Fibroblast of skin of scalp (primary cell): ENCODE data around the gene ARHGEF7.

Experiments
- DNase-seq: peaks from one replicate; pipeline ENCODE4 v3.0.0-alpha.2; 2013

The ARHGEF7 gene

GRCh38 chr13:111327730-111328573 lies 212.8 kb downstream of the ARHGEF7 start:
- no peak for DNase-seq

- DNase-seq, result no peak
Observed at GRCh38 chr13:111328574-111329410, 213.7 kb downstream of the ARHGEF7 start.

GRCh38 chr13:111329641-111330040 lies 214.5 kb downstream of the ARHGEF7 start:
- DNase-seq, result no peak

- peak; percentile 6 for DNase-seq
Observed at GRCh38 chr13:111330066-111330610, 215.0 kb downstream of the ARHGEF7 start.

- no peak for DNase-seq
Observed at GRCh38 chr13:111335298-111335697, 220.2 kb downstream of the ARHGEF7 start.

- DNase-seq, result peak; percentile 5
Observed at GRCh38 chr13:111336666-111337065, 221.6 kb downstream of the ARHGEF7 start.

- DNase-seq, result peak; percentile 82
Observed at GRCh38 chr13:111337206-111337605, 222.1 kb downstream of the ARHGEF7 start.

- no peak for DNase-seq
Observed at GRCh38 chr13:111337741-111338140, 222.6 kb downstream of the ARHGEF7 start.

GRCh38 chr13:111338841-111339240 lies 223.7 kb downstream of the ARHGEF7 start:
- no peak for DNase-seq

- no peak for DNase-seq
Observed at GRCh38 chr13:111339366-111340143, 224.4 kb downstream of the ARHGEF7 start.

- DNase-seq, result no peak
Observed at GRCh38 chr13:111341886-111342285, 226.8 kb downstream of the ARHGEF7 start.

- DNase-seq, result no peak
Observed at GRCh38 chr13:111342721-111343120, 227.6 kb downstream of the ARHGEF7 start.

- DNase-seq, result no peak
Observed at GRCh38 chr13:111343186-111343805, 228.2 kb downstream of the ARHGEF7 start.

GRCh38 chr13:111344471-111345191 lies 229.5 kb downstream of the ARHGEF7 start:
- peak; percentile 42 for DNase-seq

GRCh38 chr13:111345682-111346081 lies 230.6 kb downstream of the ARHGEF7 start:
- DNase-seq, result no peak

- DNase-seq, result no peak
Observed at GRCh38 chr13:111346101-111346680, 231.1 kb downstream of the ARHGEF7 start.

- DNase-seq, result no peak
Observed at GRCh38 chr13:111347438-111347837, 232.3 kb downstream of the ARHGEF7 start.

- DNase-seq, result no peak
Observed at GRCh38 chr13:111353508-111353907, 238.4 kb downstream of the ARHGEF7 start.

- DNase-seq, result no peak
Observed at GRCh38 chr13:111354789-111355188, 239.7 kb downstream of the ARHGEF7 start.
